Neural progenitor cell (in vitro differentiated cells): Measurements from ENCODE around the gene HOXC4.

Source experiments
- CTCF ChIP-seq: fragments of 200-600 bp; sonication (generic); IDR thresholded peaks from 2 replicates; pipeline ENCODE4 v1.5.1; 2017; ENCODE audit warnings: antibody characterized with exemption, mild to moderate bottlenecking
- EZH2phosphoT487 ChIP-seq: fragments of 200-600 bp; sonication (generic); IDR thresholded peaks from 2 replicates; pipeline ENCODE4 v1.6.1; 2017; ENCODE audit warnings: antibody characterized with exemption

GRCh38 chr12:54040148-54040494 lies 13.5 kb upstream of the HOXC4 start:
- TF ChIP-seq CTCF = no peak
- no peak for TF ChIP-seq EZH2phosphoT487
